Brain microvascular endothelial cell (primary cell): ENCODE measurements around the gene AKR1C3.
"Not testable (repeated sequence)": the region's sequence is repeated elsewhere in the genome, so short reads cannot be mapped to it uniquely, and the experiment has no call there.

Experiments
- DNase-seq: peaks from one replicate; pipeline ENCODE4 v3.0.0-alpha.2; 2020
- H3K27ac ChIP-seq: fragments of 250-450 bp; sonication (Bioruptor Pico); 2 replicates; pipeline ENCODE4 v1.5.1; 2020; ENCODE audit warnings: mild to moderate bottlenecking, moderate library complexity
- H3K27me3 ChIP-seq: fragments of 250-450 bp; sonication (Bioruptor Pico); replicated peaks from 2 replicates; pipeline ENCODE4 v1.5.1; 2020; ENCODE audit warnings: mild to moderate bottlenecking
- H3K36me3 ChIP-seq: fragments of 250-450 bp; sonication (Bioruptor Pico); replicated peaks from 2 replicates; pipeline ENCODE4 v1.5.1; 2020; ENCODE audit warnings: mild to moderate bottlenecking
- H3K4me3 ChIP-seq: 2 replicates; pipeline ENCODE4 v1.5.1; 2011; ENCODE audit warnings: low read depth, mild to moderate bottlenecking, control low read depth, low read length, moderate library complexity
- in situ Hi-C: cut with HindIII; loops from 2 replicates; pipeline ENCODE4 v1.10.0; 2017; ENCODE audit warnings: low sequenced_read_pairs, low pct_ligation_motif_present
- TF ChIP-seq, protein P1 (sequence below): IDR thresholded peaks from 2 replicates; pipeline ENCODE4 v1.5.1; 2011; ENCODE audit warnings: low read depth, mild to moderate bottlenecking, moderate library complexity, low read length, control low read depth, inconsistent platforms; ENCODE audit errors: missing control alignments

The AKR1C3 gene

DNA sequence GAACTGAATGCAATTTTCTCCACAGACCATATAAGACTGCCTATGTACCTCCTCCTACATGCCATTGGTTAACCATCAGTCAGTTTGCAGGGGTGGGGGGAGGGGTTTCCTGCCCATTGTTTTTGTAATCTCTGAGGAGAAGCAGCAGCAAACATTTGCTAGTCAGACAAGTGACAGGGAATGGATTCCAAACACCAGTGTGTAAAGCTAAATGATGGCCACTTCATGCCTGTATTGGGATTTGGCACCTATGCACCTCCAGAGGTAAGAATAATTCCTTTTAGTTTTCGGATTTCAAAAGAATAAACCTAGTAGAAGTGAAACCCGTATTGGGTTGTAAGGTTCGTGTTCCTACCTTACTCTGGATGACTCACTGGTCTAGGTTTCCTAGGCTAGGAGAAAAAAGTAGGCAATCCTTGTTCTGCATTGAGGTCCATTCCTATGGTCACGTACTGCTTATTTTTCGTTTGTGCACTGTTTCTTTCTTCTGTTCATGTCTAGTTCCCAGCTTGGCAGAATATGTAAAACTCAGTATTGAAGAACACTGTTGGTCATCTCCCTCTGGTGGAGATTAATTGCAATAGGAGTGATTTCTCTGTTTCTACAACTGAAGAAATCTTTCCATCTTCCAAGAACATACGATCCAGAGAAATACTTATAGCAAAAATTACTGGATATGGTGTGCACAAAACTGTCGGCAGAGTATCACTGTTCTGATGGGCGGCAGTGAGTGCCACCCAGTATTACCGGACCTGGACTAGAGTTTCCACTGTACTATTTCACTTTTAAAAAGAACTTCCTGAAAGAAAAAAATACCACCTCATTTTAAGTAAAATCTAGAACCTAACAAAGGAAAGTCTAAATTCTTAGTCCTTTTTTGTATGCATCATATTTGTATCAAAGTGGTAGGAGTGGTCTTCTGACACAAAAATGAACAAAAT lies at the start of gene AKR1C3:
Gene AKR1C3, plus strand, starts transcription at position 150 of the 941 bp plus-strand sequence. Its CDS starts 31 bp downstream, at position 181.
- Histone ChIP-seq H3K36me3 (no peaks in the 10 kb centered on the region), H3K27me3 (no peaks in the 10 kb centered on the region), H3K4me3 (peak within 1 kb of the TSS; percentile 18), H3K27ac (no peak within 1 kb of the TSS)
- TF ChIP-seq, protein P1, sequence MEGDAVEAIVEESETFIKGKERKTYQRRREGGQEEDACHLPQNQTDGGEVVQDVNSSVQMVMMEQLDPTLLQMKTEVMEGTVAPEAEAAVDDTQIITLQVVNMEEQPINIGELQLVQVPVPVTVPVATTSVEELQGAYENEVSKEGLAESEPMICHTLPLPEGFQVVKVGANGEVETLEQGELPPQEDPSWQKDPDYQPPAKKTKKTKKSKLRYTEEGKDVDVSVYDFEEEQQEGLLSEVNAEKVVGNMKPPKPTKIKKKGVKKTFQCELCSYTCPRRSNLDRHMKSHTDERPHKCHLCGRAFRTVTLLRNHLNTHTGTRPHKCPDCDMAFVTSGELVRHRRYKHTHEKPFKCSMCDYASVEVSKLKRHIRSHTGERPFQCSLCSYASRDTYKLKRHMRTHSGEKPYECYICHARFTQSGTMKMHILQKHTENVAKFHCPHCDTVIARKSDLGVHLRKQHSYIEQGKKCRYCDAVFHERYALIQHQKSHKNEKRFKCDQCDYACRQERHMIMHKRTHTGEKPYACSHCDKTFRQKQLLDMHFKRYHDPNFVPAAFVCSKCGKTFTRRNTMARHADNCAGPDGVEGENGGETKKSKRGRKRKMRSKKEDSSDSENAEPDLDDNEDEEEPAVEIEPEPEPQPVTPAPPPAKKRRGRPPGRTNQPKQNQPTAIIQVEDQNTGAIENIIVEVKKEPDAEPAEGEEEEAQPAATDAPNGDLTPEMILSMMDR = peak; percentile 40
- in situ Hi-C loops = no loop called here
- DNase-seq = peak; percentile 29

DNA sequence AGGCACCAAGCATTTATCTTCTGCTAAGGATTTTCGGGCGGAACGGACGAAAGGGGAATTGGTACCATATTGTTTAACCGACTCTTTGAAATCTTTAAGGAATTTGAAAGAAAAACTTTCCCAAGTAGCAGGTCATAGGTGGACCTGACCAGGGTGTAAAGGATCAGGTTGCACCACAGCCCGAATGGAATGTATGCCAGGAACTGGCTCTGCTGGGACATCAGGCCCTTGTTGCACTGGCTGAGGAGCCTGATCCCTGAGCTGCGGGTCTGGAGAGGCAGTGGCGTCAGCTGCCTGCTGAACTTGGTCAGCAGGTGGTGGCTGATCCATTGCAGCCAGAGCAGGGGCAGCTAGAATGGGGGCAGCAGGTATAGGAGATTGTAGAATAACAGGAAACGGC lies 49.1 kb upstream of the AKR1C3 start:
- no peak for DNase-seq
- in situ Hi-C loops = no loop called here
- TF ChIP-seq, protein P1 = no peak
- Histone ChIP-seq H3K4me3 (no peak overlapping the region), H3K36me3 (no peaks in the 10 kb centered on the region), H3K27ac (no peak overlapping the region), H3K27me3 (no peaks in the 10 kb centered on the region)

DNA sequence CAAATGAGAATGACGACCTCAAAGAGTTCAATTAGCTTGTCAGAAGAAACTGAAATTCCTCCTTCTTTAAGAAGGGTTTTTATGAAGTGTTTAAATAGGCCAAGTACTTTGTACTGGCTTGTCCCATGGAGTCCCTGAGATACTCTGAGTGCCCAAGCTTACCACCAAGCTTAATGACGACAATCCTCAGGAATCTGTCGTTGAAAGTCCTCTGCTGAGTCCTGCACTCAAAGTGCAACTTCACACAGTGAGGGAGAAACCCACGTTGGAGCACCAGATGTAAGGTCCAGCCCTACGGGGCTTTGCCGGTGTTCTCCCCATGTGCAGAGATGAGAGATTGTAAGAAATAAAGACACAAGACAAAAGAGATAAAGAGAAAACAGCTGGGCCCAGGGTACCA lies 47.8 kb upstream of the AKR1C3 start:
- no peak for DNase-seq
- no peaks in the 10 kb centered on the region for H3K36me3 ChIP-seq
- H3K27me3 ChIP-seq = no peaks in the 10 kb centered on the region
- in situ Hi-C loops = no loop called here
- H3K4me3 ChIP-seq = no peak overlapping the region
- no peak overlapping the region for H3K27ac ChIP-seq
- TF ChIP-seq, protein P1 = no peak

DNA sequence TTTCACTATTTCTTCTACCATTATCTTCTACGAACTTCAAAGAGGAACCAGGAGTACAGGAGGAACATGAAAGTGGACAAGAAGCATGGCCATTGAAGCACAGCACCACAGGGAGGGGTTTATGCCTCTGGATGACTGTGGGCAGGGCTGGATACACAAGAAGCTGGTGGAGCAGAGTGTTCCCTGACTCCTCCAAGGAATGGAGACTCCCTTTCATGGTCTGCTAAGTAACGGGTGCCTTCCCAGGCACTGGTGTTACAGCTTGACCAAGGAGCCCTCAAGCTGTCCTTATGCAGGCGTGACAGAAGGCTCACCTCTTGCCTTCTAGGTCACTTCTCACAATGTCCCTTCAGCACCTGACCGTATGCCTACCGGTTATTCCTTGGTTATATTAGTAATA lies 47.2 kb upstream of the AKR1C3 start:
- H3K27me3 ChIP-seq, DNase-seq, H3K27ac ChIP-seq, H3K36me3 ChIP-seq, H3K4me3 ChIP-seq, in situ Hi-C loops: not testable (repeated sequence)

DNA sequence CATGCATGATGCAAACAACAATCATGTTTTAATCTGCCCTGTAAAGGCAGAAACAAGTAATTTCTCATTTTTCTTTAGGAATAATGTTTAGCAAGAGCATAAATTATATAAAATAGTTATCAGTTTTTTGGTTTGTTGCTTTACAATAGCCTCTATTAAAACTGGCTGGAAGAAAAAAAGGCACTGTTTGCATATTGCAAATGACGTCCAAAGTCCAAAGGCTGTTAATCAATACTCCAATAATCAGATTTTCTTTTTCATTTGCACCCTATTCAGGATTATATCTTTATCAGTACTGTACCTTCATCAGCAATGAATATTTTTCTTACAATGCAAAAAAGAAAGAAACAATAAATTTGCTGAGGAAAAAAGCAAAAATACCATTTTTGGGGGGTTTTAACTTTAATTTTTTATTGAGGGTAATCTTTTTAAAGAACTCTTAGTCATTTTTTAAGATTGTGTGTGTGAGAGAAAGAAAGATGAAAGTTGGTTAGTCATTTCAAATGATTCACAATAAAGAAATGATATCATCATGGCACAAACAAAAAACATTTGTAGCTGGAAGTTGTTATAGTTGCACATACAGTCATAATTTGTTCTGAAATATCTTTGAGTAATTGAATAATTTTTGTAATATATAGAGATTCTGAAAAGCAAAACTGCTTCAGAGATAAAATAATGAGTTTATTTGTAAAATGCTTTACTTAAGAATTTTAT lies 46.1 kb upstream of the AKR1C3 start:
- TF ChIP-seq, protein P1 = no peak
- DNase-seq = no peak
- Histone ChIP-seq H3K27me3 (no peaks in the 10 kb centered on the region), H3K4me3 (no peak overlapping the region), H3K36me3 (no peaks in the 10 kb centered on the region), H3K27ac (no peak overlapping the region)
- in situ Hi-C loops = no loop called here

DNA sequence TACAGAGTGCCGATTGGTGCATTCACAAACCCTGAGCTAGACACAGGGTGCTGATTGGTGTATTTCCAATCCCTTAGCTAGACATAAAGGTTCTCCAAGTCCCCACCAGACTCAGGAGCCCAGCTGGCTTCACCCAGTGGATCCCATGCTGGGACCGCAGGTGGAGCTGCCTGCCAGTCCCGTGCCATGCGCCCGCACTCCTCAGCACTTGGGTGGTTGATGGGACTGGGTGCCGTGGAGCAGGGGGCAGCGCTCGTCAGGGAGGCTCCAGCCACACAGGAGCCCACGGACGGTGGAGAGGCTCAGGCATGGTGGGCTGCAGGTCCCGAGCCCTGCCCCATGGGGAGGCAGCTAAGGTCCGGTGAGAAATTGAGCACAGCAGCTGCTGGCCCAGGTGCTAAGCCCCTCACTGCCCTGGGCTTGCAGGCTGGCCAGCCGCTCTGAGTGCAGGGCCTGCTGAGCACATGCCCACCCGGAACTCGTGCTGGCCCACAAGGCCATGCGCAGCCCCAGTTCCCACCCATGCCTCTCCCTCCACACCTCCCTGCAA lies 41.2 kb upstream of the AKR1C3 start:
- H3K27ac ChIP-seq, in situ Hi-C loops, H3K4me3 ChIP-seq, DNase-seq, H3K27me3 ChIP-seq, H3K36me3 ChIP-seq: not testable (repeated sequence)

DNA sequence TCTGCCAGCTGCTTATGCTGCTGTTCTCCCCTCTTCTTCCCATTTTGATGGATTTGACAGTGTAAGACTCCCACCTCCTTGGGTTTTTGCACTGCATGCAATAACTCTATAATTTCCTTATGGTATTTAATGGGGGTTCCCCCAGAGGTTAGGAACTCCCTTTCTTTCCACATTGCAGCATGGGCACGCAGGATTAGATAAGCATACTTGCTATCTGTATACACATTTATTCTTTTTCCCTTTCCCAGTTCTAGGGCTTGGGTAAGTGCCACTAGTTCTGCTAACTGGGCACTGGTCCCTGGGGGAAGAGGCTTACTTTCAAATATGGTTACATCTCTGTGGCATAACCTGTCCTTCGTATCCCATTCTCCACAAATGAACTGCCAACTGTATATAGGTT lies 39.4 kb upstream of the AKR1C3 start:
- H3K4me3 ChIP-seq, H3K36me3 ChIP-seq, H3K27ac ChIP-seq, H3K27me3 ChIP-seq, DNase-seq, in situ Hi-C loops: not testable (repeated sequence)

DNA sequence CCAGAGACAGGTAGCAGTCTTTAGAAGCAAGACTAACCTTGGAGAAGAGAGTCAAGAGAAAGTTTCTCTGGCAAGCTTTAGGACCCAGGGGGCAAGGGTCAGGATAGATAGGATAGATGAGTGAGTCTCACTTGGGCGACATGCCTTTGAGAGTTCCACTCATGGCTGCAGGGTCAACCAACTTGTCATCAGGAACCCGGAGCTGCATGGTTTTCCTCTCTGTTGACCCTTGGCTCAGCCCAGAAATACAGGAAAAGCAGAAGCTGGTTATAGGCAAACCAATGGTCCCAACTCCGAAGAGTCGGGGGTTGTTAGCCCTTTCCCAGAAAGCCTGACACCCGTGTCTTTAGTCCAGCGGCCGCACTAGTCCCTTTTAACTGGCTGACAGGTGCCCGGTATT lies 34.9 kb upstream of the AKR1C3 start:
- H3K27me3 ChIP-seq, in situ Hi-C loops, H3K36me3 ChIP-seq, H3K27ac ChIP-seq, H3K4me3 ChIP-seq, DNase-seq: not testable (repeated sequence)

DNA sequence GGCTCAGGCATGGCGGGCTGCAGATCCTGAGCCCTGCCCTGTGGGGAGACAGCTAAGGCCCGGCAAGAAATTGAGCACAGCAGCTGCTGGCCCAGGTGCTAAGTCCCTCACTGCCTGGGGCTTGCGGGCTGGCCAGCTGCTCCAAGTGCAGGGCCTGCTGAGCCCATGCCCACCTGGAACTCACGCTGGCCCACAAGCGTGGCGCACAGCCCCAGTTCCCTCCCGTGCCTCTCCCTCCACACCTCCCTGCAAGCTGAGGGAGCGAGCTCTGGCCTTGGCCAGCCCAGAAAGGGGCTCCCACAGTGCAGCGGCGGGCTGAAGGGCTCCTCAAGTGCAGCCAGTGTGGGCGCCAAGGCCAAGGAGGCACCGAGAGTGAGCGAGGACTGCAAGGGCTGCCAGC lies 33.4 kb upstream of the AKR1C3 start:
- H3K4me3 ChIP-seq, in situ Hi-C loops, H3K36me3 ChIP-seq, H3K27ac ChIP-seq, H3K27me3 ChIP-seq, DNase-seq: not testable (repeated sequence)
